Left forelimb (tissue), 1 donor: ENCODE measurements around the gene QPRT.
"Not testable (repeated sequence)": the region's sequence is repeated elsewhere in the genome, so short reads cannot be mapped to it uniquely, and the experiment has no call there.

Experiments used
- DNase-seq: peaks from one replicate; pipeline ENCODE4 v3.0.0-alpha.2; 2018; ENCODE audit warnings: low spot score

Gene QPRT

GRCh38 chr16:29746518-29746917, 67.5 kb downstream of the QPRT start:
- DNase-seq, result not testable (repeated sequence)
